HEK293T (cell line): ENCODE results near the gene DAD1.
A peak's percentile ranks its signal among the peaks of the same experiment; 100 is the strongest.

ENCODE experiments used
- CTCF ChIA-PET: fragments of 350-600 bp; formaldehyde crosslinking; extraction: SDS; loops from one replicate; lab custom pipeline; 2021; ENCODE audit warnings: antibody characterized with exemption, inconsistent platforms; lab: Yijun Ruan, JAX
- POLR2A ChIA-PET: fragments of 350-600 bp; formaldehyde crosslinking; extraction: SDS; loops from one replicate; lab custom pipeline; 2020; ENCODE audit warnings: antibody characterized with exemption, inconsistent platforms; lab: Yijun Ruan, JAX
- DNase-seq: peaks from one replicate; pipeline ENCODE4 v3.0.0; 2012; ENCODE audit warnings: mixed read lengths; ENCODE audit errors: extremely low spot score
- ARNT ChIP-seq: fragments of 450-650 bp; IDR thresholded peaks from 2 replicates; pipeline ENCODE4 v1.6.1; 2017; ENCODE audit warnings: mild to moderate bottlenecking
- BHLHE40 ChIP-seq: fragments of 450-650 bp; IDR thresholded peaks from 2 replicates; pipeline ENCODE4 v1.6.1; 2016; ENCODE audit warnings: mild to moderate bottlenecking, moderate library complexity, borderline replicate concordance
- CTBP1 ChIP-seq: fragments of 450-650 bp; IDR thresholded peaks from 2 replicates; pipeline ENCODE4 v1.6.1; 2016; ENCODE audit warnings: borderline replicate concordance
- ELF4 ChIP-seq: fragments of 450-650 bp; IDR thresholded peaks from 2 replicates; pipeline ENCODE4 v1.6.1; 2017; ENCODE audit warnings: antibody characterized with exemption
- FOXA1 ChIP-seq: fragments of 450-650 bp; IDR thresholded peaks from 2 replicates; pipeline ENCODE4 v1.6.1; 2016; ENCODE audit warnings: mild to moderate bottlenecking
- FOXK2 ChIP-seq: fragments of 450-650 bp; IDR thresholded peaks from 2 replicates; pipeline ENCODE4 v1.6.1; 2016; ENCODE audit warnings: mild to moderate bottlenecking
- FOXM1 ChIP-seq: fragments of 450-650 bp; IDR thresholded peaks from 2 replicates; pipeline ENCODE4 v1.6.1; 2017; ENCODE audit warnings: mild to moderate bottlenecking, borderline replicate concordance
- HDGF ChIP-seq: fragments of 450-650 bp; IDR thresholded peaks from 2 replicates; pipeline ENCODE4 v1.6.1; 2017; ENCODE audit warnings: antibody characterized with exemption, borderline replicate concordance
- L3MBTL2 ChIP-seq: fragments of 450-650 bp; conservative IDR thresholded peaks from 2 replicates; pipeline ENCODE4 v1.6.1; 2016; ENCODE audit warnings: mild to moderate bottlenecking
- LEF1 ChIP-seq: fragments of 450-650 bp; IDR thresholded peaks from 2 replicates; pipeline ENCODE4 v1.6.1; 2017; ENCODE audit warnings: mild to moderate bottlenecking, borderline replicate concordance
- NFRKB ChIP-seq: fragments of 450-650 bp; IDR thresholded peaks from 2 replicates; pipeline ENCODE4 v1.6.1; 2016; ENCODE audit warnings: mild to moderate bottlenecking, moderate library complexity
- PKNOX1 ChIP-seq: fragments of 450-650 bp; IDR thresholded peaks from 2 replicates; pipeline ENCODE4 v1.6.1; 2016
- SP1 ChIP-seq: fragments of 450-650 bp; IDR thresholded peaks from 2 replicates; pipeline ENCODE4 v1.6.1; 2017
- SUZ12 ChIP-seq: fragments of 450-650 bp; IDR thresholded peaks from 2 replicates; pipeline ENCODE4 v1.6.1; 2016; ENCODE audit warnings: mild to moderate bottlenecking
- TARDBP ChIP-seq: fragments of 450-650 bp; IDR thresholded peaks from 2 replicates; pipeline ENCODE4 v1.6.1; 2016
- ZNF384 ChIP-seq: fragments of 450-650 bp; IDR thresholded peaks from 2 replicates; pipeline ENCODE4 v1.6.1; 2016

The DAD1 gene

GRCh38 chr14:22559041-22559440, 30.0 kb downstream of the DAD1 start:
- ChIA-PET CTCF (interaction anchor here (0.7 to 2.9 kb wide), 7 partner anchors 8 to 281 kb away, joined by 3 to 22 read pairs (median 4); no protein-coding TSS in a partner anchor), POLR2A (interaction anchor here (1.3 kb wide), 2 partner anchors 94 to 264 kb away, joined by 3 to 5 read pairs; no protein-coding TSS in a partner anchor)
- no peak for DNase-seq
- TF ChIP-seq SUZ12 (no peak), BHLHE40 (no peak), ELF4 (no peak), HDGF (no peak), PKNOX1 (no peak), TARDBP (no peak), FOXK2 (no peak), ZNF384 (no peak)

GRCh38 chr14:22558221-22558913, 30.7 kb downstream of the DAD1 start:
- ChIA-PET POLR2A (no interaction called here), CTCF (interaction anchor here (0.6 kb wide), 1 partner anchor 84 kb away, joined by 3 read pairs; no protein-coding TSS in a partner anchor)
- TF ChIP-seq ARNT (no peak), TARDBP (no peak), SUZ12 (no peak), HDGF (no peak), L3MBTL2 (no peak), CTBP1 (no peak), ELF4 (no peak), NFRKB (no peak), FOXM1 (no peak)
- no peak for DNase-seq

GRCh38 chr14:22557846-22558220, 31.2 kb downstream of the DAD1 start:
- DNase-seq, result no peak
- ChIA-PET POLR2A (no interaction called here), CTCF (interaction anchor here (0.6 kb wide), 1 partner anchor 85 kb away, joined by 3 read pairs; no protein-coding TSS in a partner anchor)
- TF ChIP-seq SUZ12 (no peak), PKNOX1 (no peak), LEF1 (no peak), HDGF (no peak), CTBP1 (no peak), FOXM1 (no peak), ELF4 (no peak), NFRKB (no peak), BHLHE40 (no peak), FOXA1 (no peak), ARNT (no peak), SP1 (no peak), TARDBP (no peak), ZNF384 (no peak)

- POLR2A ChIA-PET, result interaction anchor here (1.0 kb wide), 1 partner anchor 425 kb away, joined by 3 read pairs; the partner anchor contains the start of gene AJUBA
Measured at GRCh38 chr14:22556990-22557623, 31.9 kb downstream of the DAD1 start.

GRCh38 chr14:22556021-22556989, 32.7 kb downstream of the DAD1 start:
- TF ChIP-seq HDGF (no peak), BHLHE40 (no peak), CTBP1 (no peak), FOXK2 (no peak), FOXA1 (no peak), ARNT (no peak), SUZ12 (no peak), SP1 (no peak)
- no peak for DNase-seq
- POLR2A ChIA-PET, result interaction anchor here (1.0 to 1.2 kb wide), 2 partner anchors 210 to 425 kb away, joined by 3 to 4 read pairs; partner anchors contain the start of genes AJUBA and OXA1L
- CTCF ChIA-PET, result interaction anchor here (0.5 to 2.0 kb wide), 36 partner anchors 8 to 520 kb away, joined by 3 to 9 read pairs (median 4); partner anchors contain the start of genes CDH24, DAD1, OXA1L and REM2

More at GRCh38 chr14:22556990-22557623, 31.9 kb downstream of the DAD1 start:
- no peak for TF ChIP-seq FOXA1
- TF ChIP-seq L3MBTL2, result peak; percentile 36; the same call in 1 of the 2 replicates
- peak; percentile 34; the same call in 1 of the 2 replicates for TF ChIP-seq FOXM1
- CTCF ChIA-PET, result interaction anchor here (0.5 to 2.0 kb wide), 36 partner anchors 9 to 519 kb away, joined by 3 to 9 read pairs (median 4); partner anchors contain the start of genes CDH24, DAD1, OXA1L and REM2
- DNase-seq, result peak; percentile 83

- CTCF ChIA-PET, result interaction anchor here (0.9 to 2.0 kb wide), 5 partner anchors 8 to 45 kb away, joined by 3 to 12 read pairs (median 9); no protein-coding TSS in a partner anchor
- DNase-seq, result no peak
- POLR2A ChIA-PET, result interaction anchor here (1.2 kb wide), 1 partner anchor 211 kb away, joined by 4 read pairs; the partner anchor contains the start of gene OXA1L
- TF ChIP-seq NFRKB, result no peak
Measured at GRCh38 chr14:22555384-22556011, 33.5 kb downstream of the DAD1 start.
